H1 (cell line): ENCODE measurements around the gene CEMP1. TPM values are rescaled to one million over a fixed set of nuclear protein-coding genes. Genes with fewer than 3 reads are reported as not detected.

Experiments
- microRNA counts: library from miRNA; unstranded; fragments of <30 nt; microRNA quantifications from one replicate; lab custom pipeline; 2015
- microRNA-seq, 2 experiments: library from miRNA; unstranded; fragments of <30 nt; microRNA quantifications; one replicate each; pipeline versions ENCODE4 to v1.2.0, GENCODE V29; 2016 to 2020; ENCODE audit warnings: borderline microRNAs expressed in 2 of 2, borderline number of aligned reads in 2 of 2, borderline replicate concordance in 1 of 2
- polyA plus RNA-seq, 7 experiments: library from polyadenylated mRNA; depleted of rRNA in 3 of 7; stranded (reverse) in 5 of 7; unstranded in 2 of 7; fragments of >200 nt in 5 of 7; fragments of 200-250 nt in 2 of 7; gene quantifications; 1 replicate in 5 of 7; 2 replicates in 1 of 7; 4 replicates in 1 of 7; pipeline versions ENCODE4 v1.2.1 to v1.2.3, GENCODE V29; 2011 to 2013; ENCODE audit warnings: missing spikeins in 2 of 7, mixed read lengths in 2 of 7
- small RNA-seq: library from polyadenylated mRNA; stranded (forward); fragments of <200 nt; extraction: miRNeasy Mini kit (QIAGEN cat#:217004); gene quantifications from one replicate; pipeline ENCODE3, GENCODE V24; 2013; ENCODE audit not compliant: insufficient read depth
- total RNA-seq: library from RNA; stranded (reverse); fragmentation: NEBNext Ultra II Directional; extraction: Animal tissue kit (Norgen Biotek cat#: 25700); gene quantifications from 2 replicates; pipeline ENCODE4 v1.2.1, GENCODE V29; 2021

Gene CEMP1
- total and polyA plus RNA-seq, 2 of the 8 experiments (the other 6 are each of a cell fraction or from before 2014, with no cell fraction given) = not detected

MicroRNAs encoded within 50 kb of the gene (microRNA counts, 767-probe panel; counts per million panel counts)
- 879 counts per million, percentile 95 among the panel's probes with 10 or more counts for microRNA hsa-miR-3178 (lab: Ali Mortazavi, UCI)

Small RNAs within 50 kb of the gene (microRNA-seq; reads per million reads assigned to microRNA genes)
- 0 reads per million in 2 experiments for gene MIR3178

Small RNAs within 50 kb of the gene (small RNA-seq; reads per million reads assigned to genes)
- gene AC093525.1 (not detected), gene MIR3178 (not detected)

Other genes with a start within 250 kb of the CEMP1 start
- gene ABCA3, start 190.7 kb downstream of the CEMP1 start, total RNA-seq = 7.9 TPM in 2 replicates
- gene ABCA3, start 190.7 kb downstream of the CEMP1 start, polyA plus RNA-seq (2011; rRNA removed) = 5.7 and 8.8 TPM in 2 replicates
- gene CCNF, start 102.0 kb downstream of the CEMP1 start, total RNA-seq = 54.3 and 55.9 TPM in 2 replicates
- 15.4 and 25.5 TPM in 2 replicates for gene CCNF, start 102.0 kb downstream of the CEMP1 start, polyA plus RNA-seq (2011; rRNA removed)
- 54.2 and 54.6 TPM in 2 replicates for gene TEDC2, start 71.3 kb downstream of the CEMP1 start, total RNA-seq
- 55.6 and 71.2 TPM in 2 replicates for gene TEDC2, start 71.3 kb downstream of the CEMP1 start, polyA plus RNA-seq (2011; rRNA removed)
- 0.34 and 0.52 TPM in 2 replicates for gene NTN3, start 60.1 kb downstream of the CEMP1 start, total RNA-seq
- 0.30 and 0.74 TPM in 2 replicates for gene NTN3, start 60.1 kb downstream of the CEMP1 start, polyA plus RNA-seq (2011; rRNA removed)
- gene TBC1D24, start 56.3 kb downstream of the CEMP1 start, total RNA-seq = 18.6 and 21.5 TPM in 2 replicates
- gene TBC1D24, start 56.3 kb downstream of the CEMP1 start, polyA plus RNA-seq (2011; rRNA removed) = 8.7 and 13.3 TPM in 2 replicates
- gene ATP6V0C, start 17.5 kb downstream of the CEMP1 start, total RNA-seq = 176 and 199 TPM in 2 replicates
- 125 and 218 TPM in 2 replicates for gene ATP6V0C, start 17.5 kb downstream of the CEMP1 start, polyA plus RNA-seq (2011; rRNA removed)
- gene AMDHD2, start 11.0 kb downstream of the CEMP1 start, total RNA-seq = 43.0 and 45.0 TPM in 2 replicates
- 54.6 and 77.1 TPM in 2 replicates for gene AMDHD2, start 11.0 kb downstream of the CEMP1 start, polyA plus RNA-seq (2011; rRNA removed)
- gene PDPK1, start 6.6 kb upstream of the CEMP1 start, total RNA-seq = 27.8 and 28.0 TPM in 2 replicates
- 13.8 and 17.1 TPM in 2 replicates for gene PDPK1, start 6.6 kb upstream of the CEMP1 start, polyA plus RNA-seq (2011; rRNA removed)
- 24.8 and 26.6 TPM in 2 replicates for gene KCTD5, start 151.1 kb upstream of the CEMP1 start, total RNA-seq
- 31.8 and 46.8 TPM in 2 replicates for gene KCTD5, start 151.1 kb upstream of the CEMP1 start, polyA plus RNA-seq (2011; rRNA removed)
- gene PRSS27, start 188.8 kb upstream of the CEMP1 start, total RNA-seq = 1.3 and 2.2 TPM in 2 replicates
- gene PRSS27, start 188.8 kb upstream of the CEMP1 start, polyA plus RNA-seq (2011; rRNA removed) = 7.5 and 10.5 TPM in 2 replicates
- gene SRRM2, start 221.2 kb upstream of the CEMP1 start, total RNA-seq = 563 and 579 TPM in 2 replicates
- 300 and 654 TPM in 2 replicates for gene SRRM2, start 221.2 kb upstream of the CEMP1 start, polyA plus RNA-seq (2011; rRNA removed)
- gene ELOB, start 245.9 kb upstream of the CEMP1 start, total RNA-seq = 237 and 248 TPM in 2 replicates
- 1,357 and 1,702 TPM in 2 replicates for gene ELOB, start 245.9 kb upstream of the CEMP1 start, polyA plus RNA-seq (2011; rRNA removed)